Measurements from ENCODE around the gene B3GNT4.

Gene B3GNT4

GRCh38 chr12:122216445-122216844 is 12.9 kb downstream of the B3GNT4 start:
- no peaks in the 10 kb centered on the region for H3K27me3 ChIP-seq (ENCODE audit: control insufficient read depth, low read length)
- no peaks in the 10 kb centered on the region for H3K9me2 ChIP-seq (replicated peaks; ENCODE audit: control insufficient read depth, low read length)
- peaks cover 22% of the 10 kb centered on the region for H3K79me2 ChIP-seq (ENCODE audit: control insufficient read depth, low read length)
- H3F3A ChIP-seq (ENCODE audit: control insufficient read depth, insufficient read depth) = peaks cover 10% of the 10 kb centered on the region; the same call in 1 of the 2 replicates
- H4K20me1 ChIP-seq (ENCODE audit: control insufficient read depth, insufficient read depth, low read depth, low read length) = 0 out of 2 replicates have a peak, but pooled peaks cover 4% of the 10 kb centered on the region
- H3K9me3 ChIP-seq (ENCODE audit: control insufficient read depth, insufficient read depth, low read length) = no peaks in the 10 kb centered on the region
- no peak overlapping the region for H3K4me3 ChIP-seq (ENCODE audit: low read length)
- no peak overlapping the region for H3K4me2 ChIP-seq (ENCODE audit: low read length)
- peaks cover 78% of the 10 kb centered on the region for H3K36me3 ChIP-seq (ENCODE audit: control insufficient read depth, low read length)
- H3K27ac ChIP-seq (ENCODE audit: low read depth, low read length) = no peak overlapping the region
- no peaks in the 10 kb centered on the region for H3K4me1 ChIP-seq (ENCODE audit: control insufficient read depth, low read length)
- TF ChIP-seq EZH2phosphoT487 (IDR thresholded peaks at IDR 0.05; ENCODE audit: borderline replicate concordance, low read length) (no peak), CTCF (IDR thresholded peaks at IDR 0.05; ENCODE audit: low read depth, low read length, poor library complexity, severe bottlenecking) (no peak)

DNA sequence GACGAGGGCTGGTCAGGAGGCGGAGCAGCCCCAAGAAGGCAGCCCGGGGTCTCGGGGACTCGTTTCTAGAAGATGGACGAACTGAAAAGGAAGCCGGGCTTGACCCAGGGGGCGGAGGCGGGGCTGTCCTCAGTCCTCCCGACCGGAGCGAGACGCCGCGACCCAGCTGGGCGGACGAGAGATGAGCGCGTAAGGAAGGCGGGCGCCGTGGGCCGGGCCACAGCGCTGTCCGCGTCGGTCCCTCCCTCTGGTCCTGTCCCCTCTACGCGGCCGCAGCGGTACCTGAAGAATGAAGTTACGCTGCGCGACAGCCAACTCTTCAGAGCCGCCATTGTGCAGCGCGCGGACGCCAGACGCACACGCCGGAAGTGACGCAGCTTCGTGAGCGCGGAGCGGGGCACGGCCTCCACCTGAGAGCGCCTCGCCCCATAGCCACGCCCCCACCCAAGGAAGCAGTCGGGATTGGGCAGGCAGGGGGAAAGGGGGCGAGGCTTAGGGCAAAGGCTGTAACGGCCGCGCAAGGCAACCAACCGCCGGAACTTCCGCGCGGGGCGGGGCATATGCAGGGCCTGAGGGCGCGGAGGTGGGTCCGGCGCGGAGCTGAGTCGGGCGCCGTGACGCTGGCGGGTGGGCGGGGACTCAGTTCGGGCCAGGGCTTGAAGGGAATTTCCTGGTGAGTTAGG is 22.3 kb downstream of the B3GNT4 start, which contains the start of gene DIABLO:
DIABLO (minus strand) TSS at position 370 of the 683 bp plus-strand sequence; CDS start at position 332, 38 bp downstream.
- H4K20me1 ChIP-seq (ENCODE audit: control insufficient read depth, insufficient read depth, low read depth, low read length) = peaks cover 7% of the 10 kb centered on the region; the same call in 1 of the 2 replicates
- H3K27ac ChIP-seq (ENCODE audit: low read depth, low read length) = peak within 1 kb of the TSS; percentile 67
- peaks cover 25% of the 10 kb centered on the region for H3K4me1 ChIP-seq (ENCODE audit: control insufficient read depth, low read length)
- H3K9me2 ChIP-seq (replicated peaks; ENCODE audit: control insufficient read depth, low read length) = no peaks in the 10 kb centered on the region
- no peaks in the 10 kb centered on the region for H3K27me3 ChIP-seq (ENCODE audit: control insufficient read depth, low read length)
- H3K4me2 ChIP-seq (ENCODE audit: low read length) = peak within 1 kb of the TSS; percentile 86
- peak within 1 kb of the TSS; percentile 99 for H3K4me3 ChIP-seq (ENCODE audit: low read length)
- peaks cover 50% of the 10 kb centered on the region for H3K79me2 ChIP-seq (ENCODE audit: control insufficient read depth, low read length)
- peaks cover 41% of the 10 kb centered on the region for H3K36me3 ChIP-seq (ENCODE audit: control insufficient read depth, low read length)
- TF ChIP-seq CTCF (IDR thresholded peaks at IDR 0.05; ENCODE audit: low read depth, low read length, poor library complexity, severe bottlenecking) = no peak
- TF ChIP-seq EZH2phosphoT487 (IDR thresholded peaks at IDR 0.05; ENCODE audit: borderline replicate concordance, low read length) = no peak
- no peaks in the 10 kb centered on the region for H3K9me3 ChIP-seq (ENCODE audit: control insufficient read depth, insufficient read depth, low read length)
- no peaks in the 10 kb centered on the region for H3F3A ChIP-seq (ENCODE audit: control insufficient read depth, insufficient read depth)

GRCh38 chr12:122226366-122227125 is 23.0 kb downstream of the B3GNT4 start:
- H4K20me1 ChIP-seq (ENCODE audit: control insufficient read depth, insufficient read depth, low read depth, low read length) = peaks cover 7% of the 10 kb centered on the region; the same call in 1 of the 2 replicates
- H3F3A ChIP-seq (ENCODE audit: control insufficient read depth, insufficient read depth) = no peaks in the 10 kb centered on the region
- peaks cover 33% of the 10 kb centered on the region for H3K36me3 ChIP-seq (ENCODE audit: control insufficient read depth, low read length)

More at GRCh38 chr12:122226366-122227125, 23.0 kb downstream of the B3GNT4 start:
- H3K9me3 ChIP-seq (ENCODE audit: control insufficient read depth, insufficient read depth, low read length) = no peaks in the 10 kb centered on the region
- no peaks in the 10 kb centered on the region for H3K9me2 ChIP-seq (replicated peaks; ENCODE audit: control insufficient read depth, low read length)
- peak overlapping the region; percentile 72 for H3K4me3 ChIP-seq (ENCODE audit: low read length)
- peaks cover 25% of the 10 kb centered on the region for H3K4me1 ChIP-seq (ENCODE audit: control insufficient read depth, low read length)
- H3K4me2 ChIP-seq (ENCODE audit: low read length) = peak overlapping the region; percentile 72
- no peaks in the 10 kb centered on the region for H3K27me3 ChIP-seq (ENCODE audit: control insufficient read depth, low read length)
- TF ChIP-seq CTCF (IDR thresholded peaks at IDR 0.05; ENCODE audit: low read depth, low read length, poor library complexity, severe bottlenecking) = no peak
- TF ChIP-seq EZH2phosphoT487 (IDR thresholded peaks at IDR 0.05; ENCODE audit: borderline replicate concordance, low read length) = no peak
- H3K79me2 ChIP-seq (ENCODE audit: control insufficient read depth, low read length) = peaks cover 42% of the 10 kb centered on the region
- H3K27ac ChIP-seq (ENCODE audit: low read depth, low read length) = no peak overlapping the region
